D721Med (cell line): ENCODE data around the gene GRIFIN.
A peak's percentile ranks its signal among the peaks of the same experiment; 100 is the strongest.

Experiments used
- DNase-seq: peaks from one replicate; pipeline ENCODE4 v3.0.0; 2011; ENCODE audit warnings: low spot score; ENCODE audit not compliant: insufficient read length
- FAIRE-seq: peaks from 2 replicates; lab custom pipeline; 2011; peaks lifted over from hg19 to GRCh38; lab: Jason Lieb, UNC
- TF ChIP-seq, protein P1 (sequence below): IDR thresholded peaks from 2 replicates; pipeline ENCODE4 v1.5.1; 2012; ENCODE audit warnings: mild to moderate bottlenecking, control low read depth; ENCODE audit not compliant: insufficient read depth; ENCODE audit errors: missing control alignments

Gene GRIFIN

GRCh38 chr7:2452074-2452507 lies 24.1 kb downstream of the GRIFIN start:
- DNase-seq (no peak), FAIRE-seq (no peak)
- TF ChIP-seq, protein P1, sequence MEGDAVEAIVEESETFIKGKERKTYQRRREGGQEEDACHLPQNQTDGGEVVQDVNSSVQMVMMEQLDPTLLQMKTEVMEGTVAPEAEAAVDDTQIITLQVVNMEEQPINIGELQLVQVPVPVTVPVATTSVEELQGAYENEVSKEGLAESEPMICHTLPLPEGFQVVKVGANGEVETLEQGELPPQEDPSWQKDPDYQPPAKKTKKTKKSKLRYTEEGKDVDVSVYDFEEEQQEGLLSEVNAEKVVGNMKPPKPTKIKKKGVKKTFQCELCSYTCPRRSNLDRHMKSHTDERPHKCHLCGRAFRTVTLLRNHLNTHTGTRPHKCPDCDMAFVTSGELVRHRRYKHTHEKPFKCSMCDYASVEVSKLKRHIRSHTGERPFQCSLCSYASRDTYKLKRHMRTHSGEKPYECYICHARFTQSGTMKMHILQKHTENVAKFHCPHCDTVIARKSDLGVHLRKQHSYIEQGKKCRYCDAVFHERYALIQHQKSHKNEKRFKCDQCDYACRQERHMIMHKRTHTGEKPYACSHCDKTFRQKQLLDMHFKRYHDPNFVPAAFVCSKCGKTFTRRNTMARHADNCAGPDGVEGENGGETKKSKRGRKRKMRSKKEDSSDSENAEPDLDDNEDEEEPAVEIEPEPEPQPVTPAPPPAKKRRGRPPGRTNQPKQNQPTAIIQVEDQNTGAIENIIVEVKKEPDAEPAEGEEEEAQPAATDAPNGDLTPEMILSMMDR: no peak

- DNase-seq (peak; percentile 64), FAIRE-seq (no peak)
- TF ChIP-seq, protein P1: peak; percentile 76
These were observed 24.8 kb downstream of the GRIFIN start for GRCh38 chr7:2451171-2452073.

- FAIRE-seq: no peak
- TF ChIP-seq, protein P1: no peak
- DNase-seq: no peak
These were observed 25.7 kb downstream of the GRIFIN start for GRCh38 chr7:2450198-2451107.

DNA sequence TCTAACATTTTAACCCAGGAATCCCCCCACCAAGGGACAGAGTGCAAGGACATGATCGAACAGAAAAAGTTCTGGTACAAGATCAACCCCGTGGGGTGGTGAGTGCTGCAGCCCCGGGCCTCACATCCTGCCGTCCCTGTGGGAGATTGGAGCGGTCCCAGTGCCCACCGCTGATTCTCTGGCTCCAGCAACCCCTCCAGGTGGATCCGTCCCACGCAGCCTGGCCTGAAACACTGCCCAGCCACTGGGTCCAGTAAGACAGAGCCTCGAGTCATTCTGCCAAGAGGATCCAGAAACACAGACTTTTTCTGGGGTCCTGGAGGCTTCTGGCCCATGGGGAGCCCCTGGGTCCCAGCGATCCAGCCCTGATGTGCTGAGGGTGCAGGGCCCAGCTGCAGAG lies 29.5 kb downstream of the GRIFIN start:
- FAIRE-seq (no peak), DNase-seq (no peak)
- TF ChIP-seq, protein P1: no peak

DNA sequence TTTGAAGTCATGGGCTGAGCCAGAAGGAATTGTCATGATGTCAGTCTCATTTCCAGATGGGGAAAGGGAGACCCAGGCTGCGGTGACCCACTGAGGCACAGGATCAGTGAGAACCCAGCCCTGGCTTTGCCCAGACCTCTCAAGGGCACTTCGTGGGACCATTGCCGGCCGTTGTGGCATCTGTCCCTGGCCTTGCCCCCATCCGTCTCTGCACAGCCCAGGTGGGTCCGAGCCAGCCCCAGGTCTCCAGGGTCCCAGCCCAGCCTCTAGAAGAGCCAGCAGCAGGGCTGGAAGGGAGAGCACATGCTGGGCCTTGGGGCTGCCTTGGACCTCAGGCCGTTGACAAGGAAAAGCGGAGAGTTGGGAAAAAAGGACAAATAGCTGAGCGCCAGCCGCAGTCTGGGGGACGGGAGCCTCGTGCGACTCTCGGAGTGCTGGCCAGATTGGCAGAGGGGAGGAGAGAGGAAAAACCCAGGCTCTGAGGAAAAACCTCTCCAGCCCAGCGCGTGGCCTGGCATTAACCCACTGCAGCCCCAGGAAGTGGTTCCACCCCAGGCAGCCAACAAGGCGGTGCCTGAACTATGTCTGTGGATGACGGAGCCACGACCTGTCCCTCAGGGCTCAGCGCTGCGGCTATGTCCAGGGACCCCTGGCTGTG lies 30.2 kb downstream of the GRIFIN start:
- TF ChIP-seq, protein P1: no peak
- DNase-seq (no peak), FAIRE-seq (no peak)

DNA sequence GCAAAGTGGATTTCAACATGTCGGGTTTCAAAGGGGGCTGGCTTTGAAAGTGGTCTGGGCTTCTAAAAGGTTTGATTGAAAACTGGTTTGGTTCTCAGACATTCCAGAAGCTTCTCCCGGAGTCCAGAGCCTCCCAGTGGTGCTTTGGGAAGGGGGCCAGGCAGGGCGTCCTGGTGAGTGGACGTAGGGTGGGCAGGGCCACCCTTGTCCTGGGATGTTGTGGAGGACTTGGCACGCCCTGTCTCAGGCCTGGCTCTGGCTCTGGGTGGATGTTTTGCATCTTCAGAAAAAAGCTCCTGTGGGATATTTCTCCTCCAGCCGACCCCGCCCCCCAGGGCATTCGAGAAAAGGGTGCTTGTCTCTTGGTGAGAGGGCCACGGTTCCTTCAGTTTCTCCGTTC lies 31.2 kb downstream of the GRIFIN start:
- FAIRE-seq (no peak), DNase-seq (no peak)
- TF ChIP-seq, protein P1: no peak
